AG08395 (cell line): Measurements from ENCODE around the gene MTMR6.

Experiments
- DNase-seq: peaks from one replicate; pipeline ENCODE4 v3.0.0; 2012; ENCODE audit warnings: mixed read lengths, low spot score

Gene MTMR6

GRCh38 chr13:25215253-25215575 is 72.1 kb downstream of the MTMR6 start:
- DNase-seq, result no peak

- DNase-seq, result no peak
Observed at GRCh38 chr13:25214491-25215252, 72.6 kb downstream of the MTMR6 start.

GRCh38 chr13:25213715-25214114 is 73.6 kb downstream of the MTMR6 start:
- DNase-seq, result peak; percentile 40

- no peak for DNase-seq
Observed at GRCh38 chr13:25210842-25211569, 76.3 kb downstream of the MTMR6 start.

GRCh38 chr13:25207291-25207810 is 79.9 kb downstream of the MTMR6 start:
- no peak for DNase-seq

GRCh38 chr13:25204863-25205262 is 82.4 kb downstream of the MTMR6 start:
- no peak for DNase-seq

- no peak for DNase-seq
Observed at GRCh38 chr13:25203127-25203740, 84.1 kb downstream of the MTMR6 start.

- DNase-seq, result no peak
Observed at GRCh38 chr13:25200783-25201182, 86.5 kb downstream of the MTMR6 start.

GRCh38 chr13:25198647-25199046 is 88.6 kb downstream of the MTMR6 start:
- no peak for DNase-seq

- no peak for DNase-seq
Observed at GRCh38 chr13:25196971-25197370, 90.3 kb downstream of the MTMR6 start.
